Esophagus muscularis mucosa (tissue), 4 donors: ENCODE measurements around the gene SNX8. TPM values are rescaled to one million over a fixed set of nuclear protein-coding genes. Genes with fewer than 3 reads are reported as not detected.
A peak's percentile ranks its signal among the peaks of the same experiment; 100 is the strongest.
"Not testable (repeated sequence)": the region's sequence is repeated elsewhere in the genome, so short reads cannot be mapped to it uniquely, and the experiment has no call there.

Experiments used
- DNase-seq: peaks from one replicate; pipeline ENCODE4 v3.0.0-alpha.2; 2017; ENCODE audit errors: extremely low spot score
- H3K27ac ChIP-seq, 4 donors: fragments of 200-600 bp; sonication (generic); replicated peaks in 1 of 4; 1 replicate in 3 of 4; 2 replicates in 1 of 4; pipeline ENCODE4 v1.5.1; 2016 to 2019; ENCODE audit warnings: mild to moderate bottlenecking in 1 of 4
- H3K27me3 ChIP-seq, 4 donors: fragments of 200-600 bp; sonication (generic); one replicate each; pipeline versions ENCODE4 v1.5.1 to v1.6.0; 2016 to 2019
- H3K36me3 ChIP-seq, 4 donors: fragments of 200-600 bp; sonication (generic); one replicate each; pipeline ENCODE4 v1.5.1; 2016 to 2019
- H3K4me1 ChIP-seq, 4 donors: fragments of 200-600 bp; sonication (generic); one replicate each; pipeline ENCODE4 v1.5.1; 2016 to 2019
- H3K4me3 ChIP-seq, 4 donors: fragments of 200-600 bp; sonication (generic); 1 replicate in 2 of 4; 2 replicates in 2 of 4; pipeline ENCODE4 v1.5.1; 2016 to 2019; ENCODE audit warnings: mild to moderate bottlenecking in 4 of 4, moderate library complexity in 1 of 4
- H3K9me3 ChIP-seq, 4 donors: fragments of 200-600 bp; sonication (generic); 1 replicate in 3 of 4; 2 replicates in 1 of 4; pipeline ENCODE4 v1.5.1; 2016 to 2019
- CTCF ChIP-seq, 3 experiments: fragments of 200-600 bp in 2 of 3; fragments of 450-650 bp in 1 of 3; sonication (generic) in 2 of 3; IDR thresholded peaks; one replicate each; pipeline ENCODE4 v1.5.1; 2017 to 2019; ENCODE audit warnings: antibody characterized with exemption in 3 of 3, mild to moderate bottlenecking in 2 of 3, moderate library complexity in 1 of 3
- EP300 ChIP-seq: sonication (generic); formaldehyde crosslinking; IDR thresholded peaks from one replicate; pipeline ENCODE4 v1.6.1; 2017; ENCODE audit warnings: antibody characterized with exemption
- POLR2A ChIP-seq: fragments of 450-650 bp; IDR thresholded peaks from one replicate; pipeline ENCODE4 v1.6.1; 2017; ENCODE audit warnings: antibody characterized with exemption, moderate library complexity, mild to moderate bottlenecking, low read depth
- POLR2AphosphoS5 ChIP-seq, 2 donors: sonication (generic); formaldehyde crosslinking; IDR thresholded peaks; one replicate each; pipeline ENCODE4 v1.6.1; 2017; ENCODE audit warnings: antibody characterized with exemption in 2 of 2
- WGBS: methylation state at CpG from one replicate; pipeline ENCODE4 v1.1.5; 2018; 5-methylcytosine and 5-hydroxymethylcytosine counted together
- intact Hi-C: fragments of 100-400 bp; cut with DNase I; formaldehyde crosslinking; loops from one replicate; pipeline ENCODE4 v1.15.1; 2023
- total RNA-seq, 4 donors: library from RNA; depleted of rRNA; stranded (reverse); fragments of >200 nt; gene quantifications; one replicate each; pipeline versions ENCODE4 v1.1.0 to v1.2.1, GENCODE V29; 2016

The SNX8 gene
- total RNA-seq, 4 donors from 2014 or later: 6.8 to 9.9 (median 8.7) TPM

DNA sequence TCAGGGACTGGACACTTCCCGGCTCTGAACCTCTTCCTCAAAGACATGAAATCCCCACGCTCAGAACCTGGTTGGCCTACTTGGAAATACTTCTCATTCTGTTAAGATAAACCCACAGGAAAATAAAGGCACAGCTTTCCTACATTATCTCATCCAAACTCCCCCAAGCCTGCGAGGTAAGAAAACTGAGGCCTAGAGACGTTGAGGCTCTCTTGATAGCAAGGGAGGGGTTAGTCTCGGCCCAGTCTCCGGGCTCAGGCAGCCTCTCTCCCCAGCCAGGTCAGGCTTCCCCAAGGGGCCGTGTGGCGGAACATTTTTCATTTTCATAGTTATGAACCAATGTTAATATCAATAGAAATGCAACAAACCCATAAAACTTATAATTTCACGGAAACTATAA is 35.8 kb upstream of the SNX8 start:
- DNase-seq: no peak
- no peak for TF ChIP-seq EP300
- no peak for TF ChIP-seq POLR2AphosphoS5 (IDR thresholded peaks at IDR 0.05)
- no peak for TF ChIP-seq CTCF (IDR thresholded peaks at IDR 0.05)
- TF ChIP-seq POLR2A: no peak
- H3K27ac ChIP-seq: no peak overlapping the region
- intact Hi-C loops: loop anchor here (5.0 kb wide), 2 partner anchors 38 to 103 kb away; partner anchors contain the start of gene SNX8
- H3K36me3 ChIP-seq: no peaks in the 10 kb centered on the region
- no peak overlapping the region for H3K4me3 ChIP-seq
- WGBS: 88% methylated on average over 9 of the region's 9 CpGs
- no peaks in the 10 kb centered on the region for H3K9me3 ChIP-seq
- no peaks in the 10 kb centered on the region for H3K27me3 ChIP-seq
- peaks cover 0 to 19% (median 11%) of the 10 kb centered on the region in 4 donors for H3K4me1 ChIP-seq

DNA sequence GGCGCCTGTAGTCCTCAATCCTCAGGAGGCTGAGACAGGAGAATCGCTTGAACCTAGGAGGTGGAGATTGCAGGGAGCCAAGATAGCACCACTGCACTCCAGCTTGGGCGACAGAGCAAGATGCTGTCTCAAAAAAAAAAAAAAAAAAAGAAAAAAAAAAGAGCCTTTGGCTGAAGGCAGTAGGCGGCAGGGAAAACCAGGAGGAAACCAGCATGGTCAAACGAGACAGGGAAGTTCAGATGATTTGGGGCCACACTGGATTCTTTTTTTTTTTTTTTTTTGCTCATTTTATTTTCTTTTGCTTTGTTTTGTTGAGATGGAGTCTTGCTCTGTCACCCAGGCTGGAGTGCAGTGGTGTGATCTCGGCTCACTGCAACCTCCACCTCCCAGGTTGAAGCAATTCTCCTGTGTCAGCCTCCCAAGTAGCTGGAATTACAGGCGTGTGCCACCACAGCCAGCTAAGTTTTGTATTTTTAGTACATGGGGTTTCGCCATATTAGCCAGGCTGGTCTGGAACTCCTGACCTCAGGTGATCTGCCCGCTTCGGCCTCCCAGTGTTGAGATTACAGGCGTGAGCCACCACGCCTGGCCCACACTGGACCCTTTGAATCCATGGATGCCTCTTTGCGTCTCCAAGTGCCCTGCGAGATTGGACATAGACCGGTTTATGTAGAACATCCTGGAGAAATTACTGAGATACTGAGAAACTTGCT is 33.3 kb upstream of the SNX8 start:
- H3K9me3 ChIP-seq, H3K36me3 ChIP-seq, H3K27me3 ChIP-seq, H3K4me3 ChIP-seq, H3K4me1 ChIP-seq, DNase-seq: not testable (repeated sequence)
- WGBS: 82% methylated on average over 15 of the region's 15 CpGs
- intact Hi-C loops: loop anchor here (10.0 kb wide), 1 partner anchor 683 kb away; no protein-coding TSS in a partner anchor
- peak overlapping the region in 1 of 4 donors; percentile 55 for H3K27ac ChIP-seq

- no peak for DNase-seq
- intact Hi-C loops: no loop called here
- H3K27me3 ChIP-seq: no peaks in the 10 kb centered on the region
- H3K4me1 ChIP-seq: peaks cover 0 to 5% (median 0%) of the 10 kb centered on the region in 4 donors
- H3K4me3 ChIP-seq: no peak overlapping the region
- no peaks in the 10 kb centered on the region for H3K9me3 ChIP-seq
- WGBS: 90% methylated on average over 20 of the region's 20 CpGs
- H3K27ac ChIP-seq: no peak overlapping the region
- TF ChIP-seq POLR2AphosphoS5 (IDR thresholded peaks at IDR 0.05) (no peak), EP300 (no peak), POLR2A (no peak), CTCF (IDR thresholded peaks at IDR 0.05) (no peak)
- H3K36me3 ChIP-seq: peaks cover 0 to 11% (median 0%) of the 10 kb centered on the region in 4 donors
Observed at GRCh38 chr7:2336626-2337299, 22.5 kb upstream of the SNX8 start.

- DNase-seq, H3K27ac ChIP-seq, H3K4me3 ChIP-seq, H3K27me3 ChIP-seq, intact Hi-C loops, H3K4me1 ChIP-seq, H3K9me3 ChIP-seq: not testable (repeated sequence)
- 86% methylated on average over 4 of the region's 4 CpGs for WGBS
- H3K36me3 ChIP-seq: peaks cover 0 to 11% (median 0%) of the 10 kb centered on the region in 4 donors
Observed at GRCh38 chr7:2332606-2333231, 18.5 kb upstream of the SNX8 start.

GRCh38 chr7:2331707-2332106 is 17.5 kb upstream of the SNX8 start:
- H3K9me3 ChIP-seq: no peaks in the 10 kb centered on the region
- no peak overlapping the region for H3K27ac ChIP-seq
- H3K4me3 ChIP-seq: no peak overlapping the region
- 91% methylated on average over 6 of the region's 6 CpGs for WGBS
- peaks cover 0 to 5% (median 0%) of the 10 kb centered on the region in 4 donors for H3K4me1 ChIP-seq
- intact Hi-C loops: no loop called here
- no peaks in the 10 kb centered on the region for H3K27me3 ChIP-seq
- TF ChIP-seq CTCF (IDR thresholded peaks at IDR 0.05) (no peak), POLR2AphosphoS5 (IDR thresholded peaks at IDR 0.05) (no peak)
- no peak for DNase-seq
- peaks cover 0 to 8% (median 0%) of the 10 kb centered on the region in 4 donors for H3K36me3 ChIP-seq
